D341Med (cell line): ENCODE data around the gene TMEM92.
"Not testable (repeated sequence)": the region's sequence is repeated elsewhere in the genome, so short reads cannot be mapped to it uniquely, and the experiment has no call there.

Experiments
- DNase-seq: peaks from one replicate; pipeline ENCODE4 v3.0.0; 2012; ENCODE audit warnings: low spot score

Gene TMEM92

GRCh38 chr17:50262001-50262794 lies 12.1 kb upstream of the TMEM92 start:
- peak; percentile 30 for DNase-seq

GRCh38 chr17:50263331-50264262 lies 10.7 kb upstream of the TMEM92 start:
- peak; percentile 38 for DNase-seq

GRCh38 chr17:50264263-50265113 lies 9.8 kb upstream of the TMEM92 start:
- peak; percentile 49 for DNase-seq

- DNase-seq = peak; percentile 32
Observed at GRCh38 chr17:50265212-50265611, 9.1 kb upstream of the TMEM92 start.

GRCh38 chr17:50265690-50266315 lies 8.5 kb upstream of the TMEM92 start:
- peak; percentile 28 for DNase-seq

- DNase-seq = peak; percentile 39
Observed at GRCh38 chr17:50266384-50267073, 7.7 kb upstream of the TMEM92 start.

- peak; percentile 36 for DNase-seq
Observed at GRCh38 chr17:50267074-50267841, 7.0 kb upstream of the TMEM92 start.

- peak; percentile 18 for DNase-seq
Observed at GRCh38 chr17:50268026-50268425, 6.2 kb upstream of the TMEM92 start.

GRCh38 chr17:50268743-50269275 lies 5.5 kb upstream of the TMEM92 start:
- DNase-seq = peak; percentile 28

GRCh38 chr17:50269477-50270434 lies 4.5 kb upstream of the TMEM92 start:
- DNase-seq = peak; percentile 82

GRCh38 chr17:50270435-50271362 lies 3.6 kb upstream of the TMEM92 start:
- DNase-seq = peak; percentile 29

- DNase-seq = not testable (repeated sequence)
Observed at GRCh38 chr17:50271363-50271750, 2.9 kb upstream of the TMEM92 start.

- peak; percentile 43 for DNase-seq
Observed at GRCh38 chr17:50272246-50272645, 2.0 kb upstream of the TMEM92 start.

GRCh38 chr17:50272711-50273653 lies 1.3 kb upstream of the TMEM92 start:
- peak; percentile 97 for DNase-seq

GRCh38 chr17:50273654-50274040 lies 619 bp upstream of the TMEM92 start:
- peak; percentile 15 for DNase-seq

GRCh38 chr17:50274897-50275221 lies 593 bp downstream of the TMEM92 start:
- DNase-seq = peak; percentile 20

- peak; percentile 30 for DNase-seq
Observed at GRCh38 chr17:50275279-50275678, 1.0 kb downstream of the TMEM92 start.
